GM12872 (cell line): Measurements from ENCODE around the gene CAPN15.

Source experiments
- CTCF ChIP-seq: IDR thresholded peaks from 3 replicates; pipeline ENCODE4 v1.5.1; 2011; ENCODE audit warnings: low read depth, mild to moderate bottlenecking, low read length, moderate library complexity; ENCODE audit not compliant: insufficient read depth

Gene CAPN15

GRCh38 chr16:527015-527903 is at the start of gene CAPN15:
Gene CAPN15 (plus strand): TSS chr16:527712. CDS start chr16:546839, 19,127 bp downstream.
- TF ChIP-seq CTCF, result no peak

DNA sequence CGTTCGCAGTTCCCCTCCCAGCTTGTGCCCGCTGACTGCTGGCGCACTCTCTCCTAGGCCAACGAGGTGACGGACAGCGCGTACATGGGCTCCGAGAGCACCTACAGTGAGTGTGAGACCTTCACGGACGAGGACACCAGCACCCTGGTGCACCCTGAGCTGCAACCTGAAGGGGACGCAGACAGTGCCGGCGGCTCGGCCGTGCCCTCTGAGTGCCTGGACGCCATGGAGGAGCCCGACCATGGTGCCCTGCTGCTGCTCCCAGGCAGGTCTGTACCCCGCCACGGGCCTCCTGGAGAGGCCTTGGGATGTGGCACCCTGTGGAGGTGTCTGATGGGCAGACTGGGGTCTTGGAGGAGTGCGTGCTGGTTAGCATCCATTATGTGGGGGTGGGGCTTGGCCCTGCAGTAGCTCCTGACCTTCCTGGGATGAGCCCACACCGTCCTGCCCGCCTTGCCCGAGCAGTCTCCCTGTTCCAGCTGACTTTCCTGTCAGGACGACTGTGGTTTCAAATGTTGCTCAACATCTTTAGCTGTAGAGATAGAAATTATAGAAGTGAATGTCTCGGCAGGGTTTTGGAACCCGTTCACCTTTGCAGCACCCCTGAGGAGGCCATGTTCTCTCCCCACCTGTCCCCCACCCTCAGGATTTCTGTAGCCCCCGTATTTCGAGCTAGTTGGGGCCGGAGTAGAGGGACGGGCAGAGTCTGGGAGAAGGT is 44.9 kb upstream of the CAPN15 start:
- no peak for TF ChIP-seq CTCF

GRCh38 chr16:483341-484075 is 44.0 kb upstream of the CAPN15 start:
- no peak for TF ChIP-seq CTCF

DNA sequence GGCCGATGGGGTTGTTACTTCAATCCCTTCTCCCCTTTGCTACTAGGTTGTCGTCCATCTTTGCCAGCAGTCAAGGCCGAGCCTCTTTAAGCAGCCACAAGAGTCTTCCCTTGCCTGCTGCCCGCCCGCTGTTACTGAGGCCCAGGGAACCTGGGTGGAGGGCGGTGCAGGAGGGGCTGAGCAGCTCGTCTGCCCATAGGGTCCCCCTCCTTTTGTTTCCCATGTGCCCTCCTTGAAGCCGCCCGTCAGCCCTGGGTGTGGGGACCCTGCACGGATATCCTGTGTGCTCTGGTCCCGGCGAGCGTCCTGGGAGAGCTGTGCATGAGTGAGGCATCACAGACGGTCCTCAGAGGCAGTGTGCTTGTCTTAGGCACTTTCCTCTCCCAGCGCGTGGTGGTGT is 37.9 kb upstream of the CAPN15 start:
- no peak for TF ChIP-seq CTCF

DNA sequence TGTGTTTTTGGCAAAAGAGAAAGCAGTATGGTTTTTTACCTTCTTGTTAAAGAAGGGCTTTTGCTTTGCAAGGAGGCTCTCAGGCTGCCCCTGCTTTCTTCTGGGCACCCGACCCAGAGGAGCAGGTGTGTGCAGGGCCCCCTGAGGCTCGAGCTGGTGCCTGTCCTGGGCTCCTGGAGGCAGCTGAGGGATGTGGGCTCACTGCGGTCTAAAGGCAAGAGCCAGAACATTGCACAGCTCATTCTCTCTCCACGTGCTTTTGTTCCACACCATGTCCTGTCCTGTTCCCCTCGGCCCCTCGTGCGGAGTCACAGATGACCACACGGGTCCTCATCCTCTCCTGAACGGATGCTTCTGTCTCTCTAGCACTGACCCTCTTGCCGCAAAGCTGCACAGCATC is 36.7 kb upstream of the CAPN15 start:
- TF ChIP-seq CTCF, result no peak

- TF ChIP-seq CTCF, result no peak
Measured at GRCh38 chr16:491220-491919, 36.1 kb upstream of the CAPN15 start.
